ENCODE results near the gene METTL22.

METTL22 gene, protein sequence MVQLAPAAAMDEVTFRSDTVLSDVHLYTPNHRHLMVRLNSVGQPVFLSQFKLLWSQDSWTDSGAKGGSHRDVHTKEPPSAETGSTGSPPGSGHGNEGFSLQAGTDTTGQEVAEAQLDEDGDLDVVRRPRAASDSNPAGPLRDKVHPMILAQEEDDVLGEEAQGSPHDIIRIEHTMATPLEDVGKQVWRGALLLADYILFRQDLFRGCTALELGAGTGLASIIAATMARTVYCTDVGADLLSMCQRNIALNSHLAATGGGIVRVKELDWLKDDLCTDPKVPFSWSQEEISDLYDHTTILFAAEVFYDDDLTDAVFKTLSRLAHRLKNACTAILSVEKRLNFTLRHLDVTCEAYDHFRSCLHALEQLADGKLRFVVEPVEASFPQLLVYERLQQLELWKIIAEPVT

DNA sequence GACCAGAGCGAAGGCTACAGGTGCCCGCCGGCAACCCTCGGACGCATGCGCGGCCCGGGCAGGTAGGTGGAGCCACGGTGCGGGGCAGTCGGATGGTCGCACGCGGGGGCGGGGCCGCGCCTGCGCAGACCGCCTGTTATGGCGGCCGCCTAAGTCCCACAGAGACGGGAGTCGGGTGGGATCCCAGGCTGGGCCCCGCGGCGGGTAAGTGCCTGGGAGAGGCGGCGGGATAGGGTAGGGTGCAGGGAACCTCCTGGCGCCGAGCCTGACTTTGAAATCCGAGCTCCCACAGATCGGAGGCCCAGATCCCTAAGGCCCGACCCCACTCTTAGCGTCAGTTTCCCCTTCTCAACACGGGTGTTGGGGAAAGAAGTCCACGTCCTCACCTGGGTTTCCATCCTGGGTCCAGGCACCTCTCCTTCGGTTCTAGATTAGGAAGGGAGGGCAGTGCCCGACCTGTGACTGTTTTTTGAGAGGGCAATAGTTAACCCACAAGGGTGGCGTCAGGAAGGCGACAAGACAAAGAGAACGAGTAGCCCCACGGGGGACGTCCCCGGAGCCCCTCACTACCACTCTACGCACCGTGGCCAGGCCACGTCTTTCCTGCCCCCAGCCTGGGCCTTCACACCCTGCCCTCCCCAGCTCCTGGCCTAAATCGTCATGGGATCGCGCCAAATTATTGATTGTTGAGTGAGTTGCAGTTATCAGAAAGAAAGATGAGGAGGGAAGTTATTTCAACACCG is at the start of gene METTL22:
TSS of gene METTL22 (plus strand) at position 127 of the 743 bp plus-strand sequence. CDS start 3,968 bp downstream, outside the sequence.
- DNase-seq: peak; percentile 78

DNA sequence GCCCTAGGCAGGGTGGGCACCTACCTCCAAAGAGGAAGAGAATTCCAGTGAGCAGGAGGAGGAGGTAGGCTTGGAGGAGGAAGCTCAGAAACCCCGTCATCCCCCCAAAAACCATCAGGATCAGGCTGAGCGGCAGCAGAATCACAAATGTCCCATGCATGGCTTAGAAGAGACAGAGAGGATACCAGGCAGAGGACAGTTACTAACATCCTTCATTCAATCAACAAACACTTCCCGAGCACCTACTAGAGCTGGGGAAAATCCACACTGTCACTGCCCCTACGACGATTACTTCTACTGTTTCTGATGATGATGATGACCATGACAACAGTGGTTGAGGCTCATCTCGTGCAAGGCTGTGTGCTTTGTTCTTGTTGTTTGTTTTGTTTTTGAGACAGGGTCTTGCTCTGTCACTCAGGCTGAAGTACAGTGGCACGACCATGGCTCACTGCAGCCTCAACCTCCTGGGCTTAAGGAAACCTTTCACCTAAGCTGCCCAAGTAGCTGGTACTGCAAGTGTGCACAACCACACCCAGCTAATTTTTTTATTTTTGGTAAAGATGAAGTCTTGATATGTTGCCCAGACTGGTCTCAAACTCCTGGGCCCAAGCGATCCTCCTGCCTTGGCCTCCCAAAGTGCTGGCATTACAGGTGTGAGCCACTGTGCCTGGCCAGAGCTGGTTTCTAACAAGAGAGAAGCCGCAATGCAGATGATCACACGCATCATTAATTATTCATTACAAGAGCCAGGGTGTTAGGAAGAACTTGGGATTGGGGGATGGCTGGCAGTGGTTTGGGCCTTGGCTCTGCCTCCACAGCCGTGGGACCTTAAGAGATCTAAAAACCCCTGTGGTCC is 49.2 kb upstream of the METTL22 start:
- no peak for DNase-seq

DNA sequence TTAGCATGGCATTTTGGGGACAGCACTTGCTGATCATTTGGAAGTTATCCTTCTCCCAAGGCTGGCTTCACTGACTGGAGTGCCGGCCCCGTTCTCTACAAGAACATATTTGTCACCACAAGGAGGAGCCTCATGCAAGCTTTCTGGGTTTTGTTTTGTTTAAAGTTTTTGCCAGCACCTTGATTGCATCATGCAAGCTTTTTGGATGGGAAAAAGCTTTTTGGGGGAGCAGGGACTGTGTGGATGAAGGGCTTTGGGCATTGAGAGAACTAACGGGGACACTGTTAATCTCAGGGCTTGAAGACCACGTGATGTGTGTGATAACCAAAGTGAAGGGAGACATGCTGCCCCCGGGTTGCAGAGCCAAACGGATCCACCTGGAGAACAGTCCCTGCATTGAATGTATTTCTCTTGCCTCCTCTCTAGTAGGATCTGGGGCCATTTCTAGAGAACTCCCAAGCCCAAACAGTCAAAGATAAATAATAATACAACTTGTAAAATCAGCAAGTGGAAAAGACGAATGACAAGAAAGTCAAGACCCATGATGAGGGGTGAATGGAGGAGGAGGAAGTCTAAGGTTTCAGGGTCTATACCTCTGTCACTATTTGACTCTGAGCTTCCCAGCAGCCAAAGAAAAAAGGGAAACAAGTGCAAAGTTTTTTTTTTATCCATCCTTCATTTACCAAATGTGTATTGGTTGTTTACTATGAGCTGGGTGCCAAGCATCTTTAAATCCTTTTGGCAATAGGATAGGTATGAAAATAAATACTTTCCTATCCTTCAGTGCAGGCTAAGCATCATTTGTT is 48.4 kb upstream of the METTL22 start:
- DNase-seq: no peak

DNA sequence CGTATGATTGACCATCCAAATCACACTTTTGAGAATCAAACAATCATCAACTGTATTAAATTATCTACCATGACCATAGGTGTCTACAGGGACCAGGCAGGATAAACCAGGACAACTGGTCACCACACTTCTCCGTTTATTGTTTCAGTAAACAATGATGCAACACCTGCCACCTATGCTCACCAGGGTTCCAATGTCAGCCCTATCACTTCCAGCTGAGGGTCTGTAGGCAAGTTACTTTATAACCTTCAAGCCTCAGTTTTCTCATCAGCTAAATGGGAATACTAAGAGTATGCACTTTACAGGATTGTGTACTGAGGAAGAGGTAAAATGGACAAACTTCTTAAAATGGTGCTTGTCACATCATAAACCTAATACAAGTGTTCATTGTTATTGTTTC is 46.1 kb upstream of the METTL22 start:
- no peak for DNase-seq

DNA sequence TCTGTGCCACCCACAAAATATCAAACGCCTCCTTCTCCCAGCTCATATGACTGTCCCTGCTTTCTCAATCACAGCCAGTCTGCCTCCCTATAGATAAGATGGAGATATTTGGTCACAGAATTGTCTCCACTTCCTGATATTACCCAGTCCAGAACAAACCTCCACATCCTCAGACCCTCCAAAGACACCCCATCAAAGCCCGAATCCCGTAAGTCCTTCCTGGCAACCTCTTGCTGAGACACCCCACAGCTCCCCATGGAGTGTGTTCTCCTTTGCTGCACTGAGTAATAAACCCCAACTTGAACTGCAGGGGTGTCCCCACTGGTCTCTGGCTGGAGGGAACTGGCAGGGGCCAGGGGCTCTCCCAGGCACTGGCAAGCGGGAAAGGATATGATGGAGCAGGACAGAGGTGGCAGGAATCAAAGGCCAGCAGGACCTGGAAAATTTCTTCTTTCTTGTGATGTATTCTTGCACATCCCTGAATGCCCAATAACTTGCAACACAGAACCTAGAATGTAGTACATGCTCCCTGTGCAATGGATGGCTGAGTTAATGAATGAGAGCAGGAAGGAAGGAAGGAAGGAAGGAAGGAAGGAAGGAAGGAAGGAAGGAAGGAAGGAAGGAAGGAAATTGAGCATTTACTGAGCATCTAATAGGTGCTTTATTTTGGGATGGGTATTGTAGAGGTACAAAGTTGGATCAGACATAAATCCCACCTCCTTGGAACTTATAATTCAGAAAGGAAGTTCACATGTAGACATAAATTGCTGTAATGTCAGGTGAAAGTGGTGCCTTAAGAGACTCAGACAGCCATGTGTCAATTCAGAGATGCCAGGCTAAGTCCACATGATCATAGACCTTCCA is 45.1 kb upstream of the METTL22 start:
- DNase-seq: no peak

DNA sequence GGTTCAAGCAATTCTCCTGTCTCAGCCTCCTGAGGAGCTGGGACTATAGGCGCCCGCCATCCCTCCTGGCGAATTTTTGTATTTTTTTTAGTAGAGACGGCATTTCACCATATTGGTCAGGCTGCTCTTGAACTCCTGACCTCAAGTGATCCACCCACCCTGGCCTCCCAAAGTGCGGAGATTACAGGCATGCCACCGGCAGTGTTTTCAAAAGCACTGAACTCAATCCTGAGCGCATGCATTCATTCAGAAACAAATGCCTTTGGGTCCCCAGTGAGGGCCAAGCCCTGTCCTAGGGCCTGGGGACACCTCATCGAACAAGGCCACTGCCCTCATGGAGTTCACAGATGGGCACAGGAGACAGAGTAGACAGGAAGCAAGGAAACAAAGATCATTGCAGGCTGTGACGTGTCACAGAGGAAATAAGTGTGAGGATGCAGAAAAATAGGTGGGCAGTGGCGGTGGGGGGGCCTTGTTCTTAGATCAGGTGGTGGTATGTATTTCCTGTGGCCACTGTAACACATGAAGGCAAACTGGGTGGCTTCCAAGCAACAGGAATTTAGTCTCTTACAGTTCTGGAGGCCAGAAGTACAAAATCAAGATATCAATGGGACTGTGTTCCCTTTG is 43.7 kb upstream of the METTL22 start:
- DNase-seq: no peak

DNA sequence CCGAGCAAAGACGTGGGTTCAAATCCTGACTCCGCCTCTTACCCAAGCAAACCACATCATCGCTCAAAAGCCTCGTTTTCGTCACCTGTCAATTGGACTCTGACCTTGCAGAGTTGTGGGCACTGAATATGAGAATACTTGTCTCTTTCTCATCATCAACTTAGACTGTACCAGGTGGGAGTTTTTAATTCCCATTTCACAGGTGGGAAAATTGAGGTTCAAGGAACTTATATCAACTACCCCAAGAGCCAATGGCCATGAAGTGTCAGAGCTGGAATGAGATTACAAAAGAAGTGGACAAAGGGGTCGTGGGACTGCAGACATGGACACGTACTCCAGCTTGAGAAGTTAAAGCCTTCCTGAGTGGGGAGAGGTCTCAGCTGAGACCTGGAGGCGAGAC is 41.9 kb upstream of the METTL22 start:
- DNase-seq: no peak

DNA sequence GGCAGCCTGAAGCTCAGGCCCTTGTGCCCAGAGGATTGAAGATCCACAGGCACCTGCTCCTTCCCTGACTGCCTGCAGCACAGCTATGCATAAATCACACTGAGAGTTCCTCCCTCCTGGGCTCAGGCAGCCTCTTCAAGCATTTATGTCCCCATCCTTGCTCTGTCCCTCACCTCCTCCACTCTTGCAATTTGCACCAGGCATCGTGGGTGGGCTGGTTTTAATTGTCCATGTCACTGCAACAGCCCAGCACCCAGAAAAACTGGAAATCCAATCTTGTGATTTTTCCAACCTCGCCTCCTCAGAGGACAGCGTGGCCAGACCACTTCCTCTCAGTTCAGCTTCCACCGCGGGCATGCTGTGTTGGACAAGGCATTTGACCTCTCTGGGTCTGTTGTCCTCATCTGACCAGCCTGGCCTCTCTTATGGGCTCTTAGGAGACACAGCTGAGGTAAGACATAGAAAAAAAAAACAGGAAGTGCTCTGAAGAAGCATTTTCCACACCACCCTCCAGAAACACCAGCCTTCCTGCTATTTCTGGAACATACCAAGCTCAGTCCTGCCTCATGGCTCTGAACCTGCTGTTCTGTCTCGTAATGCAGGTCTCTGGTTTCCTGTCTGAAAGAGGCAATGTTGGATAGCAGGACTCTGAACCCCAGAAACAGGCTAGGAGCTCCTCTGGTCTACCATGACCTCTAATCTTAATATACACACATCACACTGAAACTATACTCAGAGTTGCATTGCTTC is 39.5 kb upstream of the METTL22 start:
- no peak for DNase-seq

DNA sequence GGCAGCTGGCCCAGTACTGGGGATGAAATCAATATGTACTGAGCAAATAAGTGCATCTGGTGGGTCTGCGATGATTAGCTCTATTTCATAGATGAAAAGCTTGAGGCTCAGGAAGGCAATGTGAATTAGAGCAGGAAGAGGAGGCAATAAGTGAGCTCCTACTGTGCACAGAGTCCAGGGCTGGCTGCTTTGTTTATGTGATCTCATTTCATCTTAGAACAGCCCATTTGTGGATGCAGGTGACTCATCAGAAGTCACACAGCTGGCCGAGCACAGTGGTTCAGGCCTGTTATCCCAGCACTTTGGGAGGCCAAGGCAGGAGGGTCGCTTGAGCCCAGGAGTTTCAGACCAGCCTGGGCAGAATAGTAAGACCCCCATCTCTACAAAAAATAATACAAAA is 38.3 kb upstream of the METTL22 start:
- DNase-seq: no peak

DNA sequence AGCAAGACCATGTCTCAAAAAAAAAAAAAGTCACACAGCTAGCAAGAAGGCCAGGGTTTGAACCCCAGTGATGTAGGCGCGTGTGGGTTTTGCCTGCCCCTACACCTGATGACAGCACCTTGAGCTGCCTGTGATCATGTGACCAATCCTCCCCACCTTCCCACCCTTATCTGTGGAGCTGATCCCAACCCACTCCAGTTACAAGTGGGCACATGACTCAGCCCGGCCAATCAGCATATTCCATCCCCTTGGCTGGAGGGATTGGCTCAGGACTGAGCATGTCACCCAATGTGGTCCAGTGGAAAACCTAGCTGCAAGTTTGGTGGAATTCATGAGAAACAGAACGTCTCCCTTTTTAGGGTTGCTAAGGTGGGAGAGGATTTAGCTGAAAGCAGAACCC is 37.8 kb upstream of the METTL22 start:
- no peak for DNase-seq

DNA sequence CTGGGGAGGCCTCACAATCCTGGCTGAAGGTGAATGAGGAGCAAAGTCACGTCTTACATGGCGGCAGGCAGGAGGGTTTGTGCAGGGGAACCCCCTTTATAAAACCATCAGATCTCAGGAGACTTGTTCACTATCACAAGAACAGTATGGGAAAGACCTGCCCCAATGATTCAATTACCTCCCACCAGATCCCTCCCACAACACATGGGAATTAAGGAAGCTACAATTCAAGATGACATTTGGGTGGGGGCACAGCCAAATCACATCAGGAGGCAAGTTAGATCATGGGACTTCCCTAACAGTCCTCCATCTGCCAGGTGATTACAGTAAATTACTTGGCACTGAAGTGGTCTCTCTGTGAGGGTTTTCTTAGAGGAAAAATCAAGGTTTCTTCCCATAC is 36.5 kb upstream of the METTL22 start:
- no peak for DNase-seq

DNA sequence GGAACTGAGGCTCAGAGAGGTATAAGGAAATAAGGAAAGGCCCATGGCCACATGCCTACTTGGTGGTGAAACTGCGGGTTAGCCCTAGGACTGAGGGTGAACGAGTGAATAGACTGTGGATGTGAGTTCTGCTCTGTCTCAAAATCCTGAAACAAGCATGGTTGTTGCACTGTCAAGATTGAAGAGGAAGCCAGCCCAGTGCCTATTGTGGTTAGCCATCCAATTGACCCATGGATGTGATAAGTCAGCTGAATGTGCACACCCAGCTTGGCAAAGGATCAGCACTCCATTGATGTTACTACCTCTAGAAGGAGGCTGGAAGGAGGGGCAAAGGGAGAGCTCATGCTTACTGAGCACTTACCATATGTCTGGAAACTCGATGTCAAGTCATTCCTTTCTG is 35.6 kb upstream of the METTL22 start:
- DNase-seq: no peak

DNA sequence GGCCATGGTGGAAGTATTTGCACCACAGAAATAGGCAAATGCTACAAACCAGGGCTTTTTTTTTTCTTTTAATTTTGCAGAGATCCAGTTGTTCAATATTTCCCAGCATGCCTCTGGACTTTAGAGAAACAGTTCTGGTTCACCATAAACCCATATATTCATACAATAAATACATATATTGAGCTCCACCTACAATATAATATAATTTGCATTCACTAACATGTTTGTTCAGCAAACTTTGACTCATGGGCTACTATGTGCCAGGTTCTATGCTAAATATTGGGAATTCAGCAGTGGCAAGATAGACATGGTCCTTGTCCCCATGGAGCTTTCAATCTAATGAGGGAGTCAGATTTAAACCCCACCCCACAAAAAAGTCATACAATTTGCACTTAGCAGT is 34.4 kb upstream of the METTL22 start:
- no peak for DNase-seq

DNA sequence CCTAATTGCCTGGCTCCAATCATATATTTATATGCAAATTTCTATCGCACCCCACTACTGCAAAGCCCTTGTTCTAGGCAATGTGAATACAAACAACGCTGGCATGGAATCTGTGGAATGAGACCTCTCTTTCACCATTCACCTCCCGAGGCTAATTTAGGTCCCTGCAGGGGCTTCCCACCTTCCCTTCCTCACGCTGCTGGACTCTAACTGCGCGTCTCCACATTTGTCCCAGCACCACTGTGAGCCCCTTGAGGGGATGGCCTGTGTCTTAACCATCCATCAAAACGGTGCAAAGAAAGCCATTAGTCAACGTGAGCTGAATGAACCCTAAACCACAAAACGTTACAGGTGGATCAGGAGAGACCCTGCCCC is 32.8 kb upstream of the METTL22 start:
- no peak for DNase-seq

DNA sequence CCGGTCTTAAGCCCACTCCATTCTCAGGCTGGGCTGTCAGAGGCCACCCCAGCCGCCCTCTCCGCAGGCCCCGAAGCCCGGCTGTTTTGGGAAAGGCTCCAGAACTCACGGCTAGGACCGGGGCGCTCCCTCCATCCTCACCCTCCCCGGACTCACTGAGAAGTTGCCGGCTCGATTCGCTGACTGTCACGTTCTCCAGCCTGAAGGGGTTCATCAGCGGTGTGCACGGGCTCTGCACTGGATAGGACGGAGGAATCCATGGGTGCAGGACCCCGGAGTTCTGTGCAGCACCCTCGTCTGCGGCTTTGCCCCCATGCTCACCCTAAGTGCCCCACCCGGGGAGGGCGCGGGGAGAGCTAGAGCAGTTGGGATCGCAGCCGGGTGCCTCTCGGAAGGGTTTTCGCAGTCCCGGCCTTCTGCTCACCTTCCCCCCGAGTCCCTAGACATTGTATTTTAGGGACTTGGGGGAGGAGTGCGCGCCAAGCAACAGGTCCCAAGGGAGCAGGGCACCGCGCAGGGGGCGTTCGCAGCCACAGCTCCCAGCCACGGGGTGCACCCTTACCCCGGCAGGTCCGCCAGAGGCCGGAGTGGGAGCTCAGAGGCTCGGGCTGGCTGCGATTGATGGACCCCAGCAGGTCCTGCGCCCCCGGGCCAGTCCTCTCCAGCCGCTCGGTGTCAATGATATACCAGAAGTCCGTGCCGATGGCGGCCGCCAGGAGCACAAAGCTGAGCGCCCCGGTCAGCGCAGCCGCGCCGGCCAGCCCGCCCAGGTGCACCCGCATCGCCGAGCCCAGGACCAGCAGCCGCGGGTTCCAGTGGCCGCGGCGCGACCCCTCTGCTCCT is 32.2 kb upstream of the METTL22 start:
- no peak for DNase-seq

DNA sequence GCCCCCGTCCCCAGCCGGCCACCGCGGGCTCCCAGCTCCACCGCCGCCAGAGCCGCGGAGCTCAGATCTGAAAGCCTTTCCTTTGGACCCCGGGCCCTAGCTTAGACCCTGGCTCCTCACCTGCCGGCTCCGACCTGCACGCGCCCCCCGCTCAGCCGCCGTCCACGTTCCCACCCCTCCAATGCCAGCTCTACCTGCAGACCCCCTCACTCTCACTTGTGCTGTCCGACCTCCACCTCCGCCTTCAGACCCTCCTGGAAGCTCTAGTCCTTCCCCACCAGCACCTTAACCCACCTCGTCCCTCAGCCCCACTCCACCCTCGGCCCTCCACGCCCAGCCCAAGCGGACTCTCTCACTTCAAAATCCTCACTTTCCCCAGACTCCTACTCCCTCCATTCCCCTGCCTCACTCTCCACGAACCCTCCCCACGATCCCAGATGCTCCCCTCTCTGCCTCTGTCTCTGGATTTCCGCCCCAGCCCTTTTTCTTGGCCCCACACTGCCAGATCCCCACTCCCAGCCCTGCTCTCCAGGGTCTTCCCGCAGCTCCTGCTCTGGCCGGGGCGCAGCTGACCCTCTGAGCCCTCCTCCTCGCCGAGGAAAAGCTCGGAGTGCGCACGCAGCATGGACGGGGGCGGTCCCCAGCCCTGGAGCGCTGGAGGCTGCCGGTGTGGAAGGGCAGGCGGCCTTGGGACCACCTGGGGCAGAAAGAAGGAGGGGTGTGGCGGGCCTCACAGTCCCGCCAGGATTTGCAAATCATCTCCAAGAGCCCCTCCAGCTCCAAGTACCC is 31.4 kb upstream of the METTL22 start, which contains the start of gene TMEM114:
TSS of gene TMEM114 (minus strand) at position 612 of the 789 bp plus-strand sequence. CDS start 673 bp downstream, outside the sequence.
- no peak for DNase-seq

DNA sequence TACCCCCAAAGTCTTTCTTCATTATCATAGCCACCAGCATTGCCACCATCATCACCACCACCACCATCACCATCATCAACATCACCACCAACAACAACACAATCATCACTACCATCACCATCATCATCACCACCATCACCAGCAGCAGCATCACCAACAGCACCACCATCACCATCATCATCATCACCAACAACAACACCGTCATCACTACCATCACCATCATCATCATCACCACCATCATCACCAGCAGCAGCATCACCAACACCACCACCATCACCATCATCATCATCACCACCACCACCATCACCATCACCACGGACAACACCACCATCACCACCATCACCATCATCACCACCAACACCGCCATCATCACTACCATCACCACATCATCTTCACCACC is 30.7 kb upstream of the METTL22 start:
- DNase-seq: no peak

DNA sequence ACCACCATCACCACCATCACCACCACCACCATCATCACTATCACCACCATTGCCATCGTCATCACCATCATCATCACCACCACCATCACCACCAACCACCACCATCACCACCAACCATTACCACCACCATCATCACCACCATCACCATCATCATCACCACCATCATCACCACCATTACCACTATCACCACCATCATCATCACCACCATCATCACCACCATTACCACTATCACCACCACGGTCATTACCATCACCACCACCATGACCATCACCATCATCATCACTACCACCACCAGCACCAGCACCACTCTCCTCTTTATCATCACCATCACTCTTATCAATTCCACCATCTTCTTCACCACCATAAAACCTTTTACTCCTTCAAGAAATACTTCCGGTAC is 30.0 kb upstream of the METTL22 start:
- DNase-seq: no peak
